ENCODE results near the gene CBLN3. TPM values are rescaled to one million over a fixed set of nuclear protein-coding genes. Genes with fewer than 3 reads are reported as not detected.

The CBLN3 gene
- total RNA-seq, 4 donors from 2014 or later: 1.7 to 3.4 (median 2.3) TPM

DNA sequence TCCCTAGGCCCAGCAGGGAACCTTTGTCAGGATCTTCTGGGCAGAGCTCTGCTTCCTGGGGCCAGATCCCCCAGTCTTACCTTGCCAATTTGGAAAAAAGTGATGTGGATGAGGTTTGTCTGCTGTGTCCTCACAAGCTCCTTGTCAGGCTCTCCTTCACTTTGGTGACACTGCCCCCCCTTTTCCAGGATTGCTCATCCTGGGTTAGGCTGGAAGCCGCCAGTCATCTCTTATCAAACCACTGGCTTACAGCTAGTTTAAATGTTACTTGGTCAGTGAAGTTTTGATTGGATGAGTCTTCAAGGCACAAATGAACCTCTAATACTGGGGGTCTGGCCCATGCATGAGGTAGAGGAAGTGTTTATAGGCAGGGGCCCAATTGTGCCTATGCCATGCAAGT lies 15.4 kb downstream of the CBLN3 start:
- Histone ChIP-seq H3K36me3 (peaks cover 5 to 7% of the 10 kb centered on the region in 2 donors), H3K27ac (no peak overlapping the region), H3K9me3 (no peaks in the 10 kb centered on the region), H3K27me3 (no peaks in the 10 kb centered on the region), H3K4me1 (peaks cover 9 to 20% of the 10 kb centered on the region in 2 donors), H3K4me3 (replicated peaks in 1 of 3) (no peak overlapping the region)
- WGBS, 2 donors: 100% methylated on average over 1 of the region's 1 CpG
- intact Hi-C loops (cut with DNase I): no loop called here
- DNase-seq: no peak
- TF ChIP-seq POLR2A (IDR thresholded peaks at IDR 0.05): no peak
- TF ChIP-seq, protein P1, sequence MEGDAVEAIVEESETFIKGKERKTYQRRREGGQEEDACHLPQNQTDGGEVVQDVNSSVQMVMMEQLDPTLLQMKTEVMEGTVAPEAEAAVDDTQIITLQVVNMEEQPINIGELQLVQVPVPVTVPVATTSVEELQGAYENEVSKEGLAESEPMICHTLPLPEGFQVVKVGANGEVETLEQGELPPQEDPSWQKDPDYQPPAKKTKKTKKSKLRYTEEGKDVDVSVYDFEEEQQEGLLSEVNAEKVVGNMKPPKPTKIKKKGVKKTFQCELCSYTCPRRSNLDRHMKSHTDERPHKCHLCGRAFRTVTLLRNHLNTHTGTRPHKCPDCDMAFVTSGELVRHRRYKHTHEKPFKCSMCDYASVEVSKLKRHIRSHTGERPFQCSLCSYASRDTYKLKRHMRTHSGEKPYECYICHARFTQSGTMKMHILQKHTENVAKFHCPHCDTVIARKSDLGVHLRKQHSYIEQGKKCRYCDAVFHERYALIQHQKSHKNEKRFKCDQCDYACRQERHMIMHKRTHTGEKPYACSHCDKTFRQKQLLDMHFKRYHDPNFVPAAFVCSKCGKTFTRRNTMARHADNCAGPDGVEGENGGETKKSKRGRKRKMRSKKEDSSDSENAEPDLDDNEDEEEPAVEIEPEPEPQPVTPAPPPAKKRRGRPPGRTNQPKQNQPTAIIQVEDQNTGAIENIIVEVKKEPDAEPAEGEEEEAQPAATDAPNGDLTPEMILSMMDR (IDR thresholded peaks at IDR 0.05): no peak

DNA sequence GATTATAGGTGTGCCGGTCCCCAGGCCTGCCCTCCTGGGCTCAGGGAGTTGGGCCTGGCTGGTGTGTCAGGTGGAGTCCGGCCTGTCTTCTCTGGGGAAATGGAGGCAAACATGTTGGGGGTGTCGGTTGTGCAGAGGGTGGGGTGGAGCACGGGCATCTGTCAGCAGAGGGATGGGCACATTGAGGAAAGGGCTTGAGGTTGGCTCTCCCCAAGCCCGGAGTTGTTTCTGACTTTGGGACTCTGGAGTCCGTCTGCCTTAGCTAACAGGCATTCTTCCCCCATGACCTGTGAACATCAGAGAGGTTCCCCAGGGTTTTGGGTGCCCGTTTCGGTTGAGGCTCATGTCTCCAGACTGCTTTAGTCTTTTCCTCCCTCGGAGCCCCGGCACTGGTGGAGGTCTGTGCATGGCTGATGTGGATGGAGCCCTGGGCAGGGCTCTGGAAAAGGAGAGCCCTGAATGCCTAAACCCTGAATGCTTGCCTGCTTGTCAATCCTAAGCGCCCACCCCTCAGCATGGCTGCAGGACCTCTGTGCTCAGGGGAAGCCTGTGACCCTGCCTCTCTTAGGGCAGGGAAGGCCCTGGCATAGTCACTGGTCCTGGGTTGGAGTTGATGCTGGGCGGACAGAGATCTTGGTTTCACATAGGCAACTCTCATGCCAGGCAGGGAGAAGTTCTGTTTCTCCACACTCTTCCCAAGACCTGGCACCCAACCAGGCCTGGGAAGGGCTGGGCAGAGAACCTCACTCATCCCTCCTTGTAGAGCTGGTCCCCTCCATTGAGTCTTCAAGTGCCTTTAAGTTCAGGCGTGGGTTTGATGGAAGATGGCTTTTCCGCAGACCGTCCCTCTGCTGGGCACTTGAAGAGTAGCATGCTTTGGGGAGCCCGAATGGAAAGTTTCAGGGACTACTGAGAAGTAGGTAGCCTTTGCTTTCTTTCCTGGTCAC lies 17.8 kb downstream of the CBLN3 start:
- no peaks in the 10 kb centered on the region for H3K27me3 ChIP-seq
- H3K4me3 ChIP-seq (replicated peaks in 1 of 3): no peak overlapping the region
- TF ChIP-seq, protein P1 (IDR thresholded peaks at IDR 0.05): peak; percentile 36 to 80 (median 68)
- TF ChIP-seq POLR2A (IDR thresholded peaks at IDR 0.05): no peak
- DNase-seq: peak; percentile 82 to 91
- peaks cover 13 to 17% of the 10 kb centered on the region in 2 donors for H3K36me3 ChIP-seq
- WGBS, 2 donors: 64 to 70% methylated on average over 12 to 16 of the region's 16 CpGs
- intact Hi-C loops (cut with DNase I): no loop called here
- no peaks in the 10 kb centered on the region for H3K9me3 ChIP-seq
- H3K27ac ChIP-seq: peak overlapping the region in 2 of 3 donors; percentile 8 to 40
- H3K4me1 ChIP-seq: peaks cover 6 to 9% of the 10 kb centered on the region in 2 donors

DNA sequence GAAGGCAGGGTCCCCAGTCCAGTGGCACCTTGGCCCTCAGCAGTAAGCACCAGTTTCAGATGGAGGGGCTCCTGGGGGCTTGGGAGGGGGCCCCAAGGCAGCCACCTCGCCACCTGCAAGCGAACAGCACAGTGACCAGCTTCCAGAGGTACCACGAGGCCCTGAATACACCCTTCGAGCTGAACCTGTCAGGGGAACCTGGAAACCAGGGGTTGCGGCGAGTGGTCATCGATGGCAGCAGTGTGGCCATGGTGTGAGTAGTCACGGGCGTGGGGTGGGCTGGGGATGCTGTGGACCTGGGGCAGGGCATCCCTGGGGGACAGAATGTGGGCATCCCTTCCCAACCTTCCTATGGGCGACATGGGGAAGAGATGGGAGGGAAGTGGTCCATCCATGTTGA lies 19.5 kb downstream of the CBLN3 start:
- Histone ChIP-seq H3K27me3 (no peaks in the 10 kb centered on the region), H3K4me3 (replicated peaks in 1 of 3) (no peak overlapping the region), H3K27ac (no peak overlapping the region), H3K9me3 (no peaks in the 10 kb centered on the region), H3K36me3 (peaks cover 13 to 17% of the 10 kb centered on the region in 2 donors), H3K4me1 (peaks cover 6 to 9% of the 10 kb centered on the region in 2 donors)
- 91 to 95% methylated on average over 4 to 6 of the region's 10 CpGs for WGBS, 2 donors
- intact Hi-C loops (cut with DNase I): no loop called here
- DNase-seq: no peak
- no peak for TF ChIP-seq POLR2A (IDR thresholded peaks at IDR 0.05)
- TF ChIP-seq, protein P1 (IDR thresholded peaks at IDR 0.05): no peak

DNA sequence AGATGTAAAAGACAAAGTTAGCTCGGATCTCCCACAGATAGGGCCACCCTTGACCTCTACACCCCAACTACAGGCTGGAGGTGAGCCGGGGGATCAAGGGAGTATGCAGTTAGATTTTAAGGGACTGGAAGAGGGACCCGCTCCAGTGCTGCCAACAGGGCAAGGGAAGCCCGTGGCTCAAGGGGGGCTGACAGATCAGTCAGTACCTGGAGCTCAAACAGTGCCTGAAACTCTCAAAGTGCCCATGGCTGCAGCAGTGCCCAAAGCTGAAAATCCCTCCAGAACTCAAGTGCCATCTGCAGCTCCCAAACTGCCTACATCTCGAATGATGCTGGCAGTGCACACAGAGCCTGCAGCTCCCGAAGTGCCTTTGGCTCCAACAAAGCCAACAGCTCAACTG lies 20.3 kb downstream of the CBLN3 start:
- 79 to 83% methylated on average over 6 of the region's 6 CpGs for WGBS, 2 donors
- intact Hi-C loops (cut with DNase I): no loop called here

More for the DNA sequence above, 20.3 kb downstream of the CBLN3 start:
- Histone ChIP-seq H3K27me3 (no peaks in the 10 kb centered on the region), H3K36me3 (peaks cover 13 to 17% of the 10 kb centered on the region in 2 donors), H3K4me3 (replicated peaks in 1 of 3) (no peak overlapping the region), H3K9me3 (no peaks in the 10 kb centered on the region), H3K27ac (no peak overlapping the region), H3K4me1 (peaks cover 6 to 15% of the 10 kb centered on the region in 2 donors)
- no peak for DNase-seq
- TF ChIP-seq POLR2A (IDR thresholded peaks at IDR 0.05): no peak
- TF ChIP-seq, protein P1 (IDR thresholded peaks at IDR 0.05): no peak
